ENCODE measurements around the gene MIA2. TPM values are rescaled to one million over a fixed set of nuclear protein-coding genes. Genes with fewer than 3 reads are reported as not detected.

MIA2 gene
- total RNA-seq, 1 donor from 2014 or later, result 19.8 TPM

DNA sequence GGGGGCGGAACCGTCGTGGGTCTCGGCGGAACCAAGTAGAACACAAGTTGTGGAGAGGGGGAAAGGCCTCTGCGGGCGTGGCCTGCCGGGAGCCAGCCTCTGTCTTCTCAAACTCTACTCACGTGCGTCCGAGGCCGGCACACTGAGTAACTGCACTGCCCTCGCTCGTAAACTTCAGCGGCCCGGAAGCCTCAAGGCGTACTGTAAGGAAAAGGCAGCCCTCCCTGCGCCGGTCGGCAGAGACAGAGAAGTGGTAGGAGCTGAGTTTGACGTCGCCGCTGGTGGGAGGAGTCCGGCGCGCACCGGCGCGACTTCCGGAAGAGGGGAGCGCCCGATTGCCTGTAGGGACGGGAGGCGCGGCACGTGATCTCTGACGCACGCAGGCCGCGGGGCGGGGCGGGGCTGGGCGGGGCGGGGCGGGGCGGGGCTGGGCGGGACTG, 198.5 kb downstream of the MIA2 start, which contains the start of gene FBXO33:
Gene FBXO33 (minus strand): TSS at position 255 of the 440 bp plus-strand sequence. CDS start 271 bp downstream, outside the sequence.
- H3K9me3 Mint-ChIP-seq (ENCODE audit: unreplicated experiment), result no peaks in the 10 kb centered on the region
- TF ChIP-seq, protein P1, sequence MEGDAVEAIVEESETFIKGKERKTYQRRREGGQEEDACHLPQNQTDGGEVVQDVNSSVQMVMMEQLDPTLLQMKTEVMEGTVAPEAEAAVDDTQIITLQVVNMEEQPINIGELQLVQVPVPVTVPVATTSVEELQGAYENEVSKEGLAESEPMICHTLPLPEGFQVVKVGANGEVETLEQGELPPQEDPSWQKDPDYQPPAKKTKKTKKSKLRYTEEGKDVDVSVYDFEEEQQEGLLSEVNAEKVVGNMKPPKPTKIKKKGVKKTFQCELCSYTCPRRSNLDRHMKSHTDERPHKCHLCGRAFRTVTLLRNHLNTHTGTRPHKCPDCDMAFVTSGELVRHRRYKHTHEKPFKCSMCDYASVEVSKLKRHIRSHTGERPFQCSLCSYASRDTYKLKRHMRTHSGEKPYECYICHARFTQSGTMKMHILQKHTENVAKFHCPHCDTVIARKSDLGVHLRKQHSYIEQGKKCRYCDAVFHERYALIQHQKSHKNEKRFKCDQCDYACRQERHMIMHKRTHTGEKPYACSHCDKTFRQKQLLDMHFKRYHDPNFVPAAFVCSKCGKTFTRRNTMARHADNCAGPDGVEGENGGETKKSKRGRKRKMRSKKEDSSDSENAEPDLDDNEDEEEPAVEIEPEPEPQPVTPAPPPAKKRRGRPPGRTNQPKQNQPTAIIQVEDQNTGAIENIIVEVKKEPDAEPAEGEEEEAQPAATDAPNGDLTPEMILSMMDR (IDR thresholded peaks at IDR 0.05; ENCODE audit: unreplicated experiment), result no peak
- H3K4me1 Mint-ChIP-seq (ENCODE audit: unreplicated experiment), result peaks cover 24% of the 10 kb centered on the region
- peak within 1 kb of the TSS; percentile 99 for H3K4me3 Mint-ChIP-seq (ENCODE audit: unreplicated experiment)
- peak within 1 kb of the TSS; percentile 100 for H3K27ac Mint-ChIP-seq (ENCODE audit: unreplicated experiment)
- DNase-seq (ENCODE audit: low spot score), result peak; percentile 92
- peaks cover 3% of the 10 kb centered on the region for H3K36me3 Mint-ChIP-seq (ENCODE audit: low read depth, unreplicated experiment)
- peaks cover 12% of the 10 kb centered on the region for H3K27me3 Mint-ChIP-seq (ENCODE audit: unreplicated experiment)

DNA sequence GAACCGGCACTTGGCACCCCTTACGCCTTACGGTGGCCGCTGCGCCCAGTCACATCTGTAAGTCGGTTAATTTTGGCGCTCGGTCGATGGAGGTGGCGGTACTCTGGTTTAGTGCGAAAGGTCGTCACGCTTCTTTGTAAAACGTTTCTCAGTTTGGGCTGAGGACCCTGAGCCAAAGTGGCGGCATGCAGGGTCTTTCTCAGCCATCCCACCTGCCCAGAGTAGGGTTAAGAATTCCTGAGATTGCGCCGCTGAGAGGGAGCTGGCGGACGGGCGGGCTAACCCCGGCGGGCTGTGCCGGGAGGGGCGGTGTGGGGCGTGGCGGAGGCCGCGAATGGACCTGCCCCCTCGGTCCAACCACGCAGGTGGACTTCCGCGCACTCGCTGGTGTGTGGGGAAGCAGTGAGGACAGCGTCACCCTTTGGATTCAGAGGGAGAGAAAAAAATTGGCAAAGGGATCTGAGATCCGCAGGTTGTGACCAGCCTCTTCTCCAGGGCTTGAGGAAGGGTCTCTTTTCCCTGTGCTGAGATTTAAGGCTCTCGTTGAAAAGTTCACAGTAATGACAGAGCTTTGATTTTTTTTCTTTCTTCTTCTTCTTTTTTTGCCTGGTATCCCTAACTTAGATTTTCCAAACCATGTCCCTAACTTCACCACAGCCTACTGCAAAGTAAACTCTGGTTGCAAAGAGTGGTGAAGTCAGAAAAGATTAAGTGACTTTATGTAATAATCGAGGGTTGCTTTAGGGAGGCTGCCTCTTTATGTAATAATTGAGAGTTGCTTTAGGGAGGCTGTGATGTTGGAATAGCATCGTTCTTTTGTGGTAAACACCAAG, 199.1 kb downstream of the MIA2 start:
- H3K27me3 Mint-ChIP-seq (ENCODE audit: unreplicated experiment), result peaks cover 12% of the 10 kb centered on the region
- H3K36me3 Mint-ChIP-seq (ENCODE audit: low read depth, unreplicated experiment), result peaks cover 3% of the 10 kb centered on the region
- H3K9me3 Mint-ChIP-seq (ENCODE audit: unreplicated experiment), result no peaks in the 10 kb centered on the region
- peaks cover 24% of the 10 kb centered on the region for H3K4me1 Mint-ChIP-seq (ENCODE audit: unreplicated experiment)
- peak; percentile 80 for DNase-seq (ENCODE audit: low spot score)
- H3K4me3 Mint-ChIP-seq (ENCODE audit: unreplicated experiment), result peak overlapping the region; percentile 99
- H3K27ac Mint-ChIP-seq (ENCODE audit: unreplicated experiment), result peak overlapping the region; percentile 48
- TF ChIP-seq, protein P1 (IDR thresholded peaks at IDR 0.05; ENCODE audit: unreplicated experiment), result no peak

DNA sequence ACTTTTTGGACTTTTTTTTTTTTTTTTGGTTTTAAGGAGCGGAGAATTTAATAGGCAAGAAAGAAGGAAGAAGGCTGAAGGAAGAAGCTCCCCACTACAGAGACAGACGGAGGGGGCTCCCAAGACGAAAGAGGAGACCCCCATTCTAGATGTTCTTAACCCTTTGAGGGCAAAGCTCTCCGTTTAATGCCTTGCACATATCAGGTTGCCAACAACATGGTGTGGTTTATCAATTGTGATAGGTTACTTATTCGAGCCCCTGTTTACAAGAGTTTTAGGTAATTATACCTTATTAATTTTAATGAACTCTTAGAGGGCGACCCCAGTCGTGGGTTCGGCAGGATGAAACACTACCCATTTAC, 199.7 kb downstream of the MIA2 start:
- DNase-seq (ENCODE audit: low spot score), result no peak
- Mint-ChIP-seq H3K36me3 (ENCODE audit: low read depth, unreplicated experiment) (peaks cover 3% of the 10 kb centered on the region), H3K9me3 (ENCODE audit: unreplicated experiment) (no peaks in the 10 kb centered on the region), H3K4me3 (ENCODE audit: unreplicated experiment) (peak overlapping the region; percentile 99), H3K4me1 (ENCODE audit: unreplicated experiment) (peaks cover 22% of the 10 kb centered on the region), H3K27me3 (ENCODE audit: unreplicated experiment) (peaks cover 12% of the 10 kb centered on the region), H3K27ac (ENCODE audit: unreplicated experiment) (peak overlapping the region; percentile 2)
- TF ChIP-seq, protein P1 (IDR thresholded peaks at IDR 0.05; ENCODE audit: unreplicated experiment), result no peak

DNA sequence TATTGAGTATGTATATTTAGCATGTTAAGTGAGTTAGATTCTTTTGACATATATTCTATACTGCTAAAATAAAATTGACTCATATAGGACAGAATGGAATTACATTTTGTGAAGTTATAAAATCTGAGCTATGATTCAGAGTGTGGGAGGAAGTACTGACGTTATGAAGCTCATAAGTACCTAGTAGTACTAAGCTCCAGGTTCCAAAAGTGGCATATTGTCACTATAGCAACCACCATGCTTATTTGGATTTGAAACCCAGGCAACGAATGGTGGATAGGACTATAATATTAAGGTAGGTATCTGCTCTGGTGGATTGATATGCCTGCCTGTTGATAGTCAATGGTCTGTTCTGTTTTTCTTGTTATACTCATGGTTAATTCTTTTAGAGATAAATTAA, 200.7 kb downstream of the MIA2 start:
- Mint-ChIP-seq H3K27ac (ENCODE audit: unreplicated experiment) (no peak overlapping the region), H3K4me1 (ENCODE audit: unreplicated experiment) (peaks cover 15% of the 10 kb centered on the region), H3K9me3 (ENCODE audit: unreplicated experiment) (no peaks in the 10 kb centered on the region), H3K36me3 (ENCODE audit: low read depth, unreplicated experiment) (peaks cover 3% of the 10 kb centered on the region), H3K27me3 (ENCODE audit: unreplicated experiment) (peaks cover 12% of the 10 kb centered on the region), H3K4me3 (ENCODE audit: unreplicated experiment) (no peak overlapping the region)
- no peak for DNase-seq (ENCODE audit: low spot score)
- TF ChIP-seq, protein P1 (IDR thresholded peaks at IDR 0.05; ENCODE audit: unreplicated experiment), result no peak

DNA sequence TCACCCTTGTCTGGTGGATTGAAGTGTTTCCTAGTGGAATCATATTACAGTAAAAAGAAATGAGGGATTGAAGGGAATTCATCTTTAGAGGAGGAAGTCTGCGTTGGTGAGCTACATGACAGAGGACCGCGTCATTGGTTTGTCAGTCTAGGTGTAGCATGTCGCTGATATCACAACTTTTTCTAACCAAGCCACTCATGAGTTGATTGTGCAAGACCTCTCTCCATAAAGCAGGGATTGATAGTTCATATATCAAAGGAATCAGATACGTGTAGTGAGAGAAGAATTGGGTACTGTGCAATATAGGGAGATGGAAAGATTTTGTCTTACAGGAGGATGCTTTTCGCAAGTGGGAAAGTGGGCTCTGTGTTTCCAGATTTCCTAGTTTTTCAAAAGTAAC, 201.5 kb downstream of the MIA2 start:
- no peak overlapping the region for H3K27ac Mint-ChIP-seq (ENCODE audit: unreplicated experiment)
- no peak for DNase-seq (ENCODE audit: low spot score)
- TF ChIP-seq, protein P1 (IDR thresholded peaks at IDR 0.05; ENCODE audit: unreplicated experiment), result no peak
- peaks cover 3% of the 10 kb centered on the region for H3K36me3 Mint-ChIP-seq (ENCODE audit: low read depth, unreplicated experiment)
- H3K4me1 Mint-ChIP-seq (ENCODE audit: unreplicated experiment), result peaks cover 9% of the 10 kb centered on the region
- no peak overlapping the region for H3K4me3 Mint-ChIP-seq (ENCODE audit: unreplicated experiment)
- peaks cover 12% of the 10 kb centered on the region for H3K27me3 Mint-ChIP-seq (ENCODE audit: unreplicated experiment)
- H3K9me3 Mint-ChIP-seq (ENCODE audit: unreplicated experiment), result no peaks in the 10 kb centered on the region

All from endothelial cell (in vitro differentiated cells).